ENCODE results near the gene PPP1R3D.
"Not testable (repeated sequence)": the region's sequence is repeated elsewhere in the genome, so short reads cannot be mapped to it uniquely, and the experiment has no call there.

The PPP1R3D gene, protein sequence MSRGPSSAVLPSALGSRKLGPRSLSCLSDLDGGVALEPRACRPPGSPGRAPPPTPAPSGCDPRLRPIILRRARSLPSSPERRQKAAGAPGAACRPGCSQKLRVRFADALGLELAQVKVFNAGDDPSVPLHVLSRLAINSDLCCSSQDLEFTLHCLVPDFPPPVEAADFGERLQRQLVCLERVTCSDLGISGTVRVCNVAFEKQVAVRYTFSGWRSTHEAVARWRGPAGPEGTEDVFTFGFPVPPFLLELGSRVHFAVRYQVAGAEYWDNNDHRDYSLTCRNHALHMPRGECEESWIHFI

DNA sequence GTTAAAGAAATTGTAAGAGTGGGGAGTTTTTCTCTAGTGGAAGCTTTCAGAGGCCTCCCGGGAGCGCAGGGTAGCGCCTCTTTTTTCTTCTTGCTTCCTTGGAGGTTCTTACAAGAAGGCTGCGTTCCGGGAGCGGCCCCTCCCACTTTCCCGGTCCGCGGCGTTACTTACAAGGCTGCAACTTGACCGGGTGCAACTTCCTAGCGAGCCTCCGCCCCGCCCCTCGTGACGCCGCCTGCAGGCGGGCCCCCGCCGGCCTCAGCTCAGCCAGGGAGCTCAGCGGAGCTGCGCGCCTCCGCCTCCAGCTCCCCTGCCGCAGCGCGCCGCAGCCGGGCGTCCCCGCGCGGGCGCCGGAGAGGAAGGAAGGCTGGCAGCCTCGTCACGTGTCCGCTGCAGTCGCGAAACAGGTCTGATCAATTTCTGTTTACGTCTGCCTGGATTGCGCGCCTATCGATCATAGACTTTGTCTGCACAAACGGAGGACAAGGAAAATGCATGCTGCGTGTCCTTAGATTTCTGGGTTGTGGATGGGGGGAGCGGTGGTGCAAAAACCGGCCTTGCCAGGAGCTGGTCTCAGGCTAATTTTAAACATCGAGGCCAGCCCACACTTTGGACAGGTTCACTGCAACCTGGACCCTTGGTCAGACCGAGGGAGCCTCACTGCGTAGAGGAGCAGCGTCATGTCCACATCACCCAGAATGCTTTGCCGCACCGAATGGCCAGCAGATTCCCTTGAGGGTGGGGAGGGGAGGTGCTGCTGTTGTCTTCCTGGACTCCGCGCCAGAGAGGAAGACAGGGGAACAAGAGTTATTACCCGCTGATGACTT, at the start of gene PPP1R3D, which contains the start of gene FAM217B:
Gene PPP1R3D (minus strand): TSS at position 177 of the 827 bp plus-strand sequence. CDS start 374 bp downstream, outside the sequence.
Gene FAM217B (plus strand): TSS at position 261 of the 827 bp plus-strand sequence. CDS start 3,555 bp downstream, outside the sequence.
- DNase-seq: peak; percentile 66 to 81 (median 75)

DNA sequence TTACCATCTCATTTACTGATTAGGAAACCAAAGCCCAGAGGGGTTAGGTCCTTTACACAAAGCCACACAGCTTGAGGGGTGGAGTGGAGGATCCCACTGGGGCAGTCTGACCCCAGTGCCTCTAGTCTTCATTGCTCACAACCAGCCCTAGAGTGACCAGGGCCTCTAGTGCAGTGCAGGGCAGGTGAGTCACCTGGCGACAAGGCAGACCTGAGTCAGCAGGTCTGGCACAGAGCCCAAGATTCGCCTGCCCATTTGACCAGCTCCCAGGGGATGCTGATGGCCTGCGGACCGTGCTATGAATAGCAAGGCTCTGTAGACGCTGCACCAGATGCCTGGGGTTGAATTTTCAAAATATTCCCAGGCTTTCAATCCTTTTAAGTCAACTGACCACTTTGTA, 48.0 kb upstream of the PPP1R3D start:
- no peak for DNase-seq

DNA sequence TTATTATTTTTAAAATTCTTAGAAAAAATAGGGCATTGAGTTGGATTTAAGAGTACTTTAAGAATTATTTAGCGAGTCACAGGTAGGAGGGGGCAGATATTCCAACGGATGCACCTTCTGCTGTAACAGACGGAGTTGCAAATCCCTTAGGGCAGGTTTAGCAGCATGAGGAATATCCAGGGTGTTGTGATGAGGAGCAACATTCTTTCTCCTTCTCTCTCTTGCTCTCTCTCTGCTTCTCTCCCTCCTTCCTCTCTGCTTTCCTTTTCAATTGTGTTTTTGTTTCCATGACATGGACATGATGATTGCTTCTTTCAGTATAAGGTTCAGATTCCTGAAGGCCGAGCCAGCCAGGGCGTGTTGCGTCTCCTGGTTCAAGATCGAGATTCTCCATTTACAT, 47.0 kb upstream of the PPP1R3D start:
- no peak for DNase-seq

DNA sequence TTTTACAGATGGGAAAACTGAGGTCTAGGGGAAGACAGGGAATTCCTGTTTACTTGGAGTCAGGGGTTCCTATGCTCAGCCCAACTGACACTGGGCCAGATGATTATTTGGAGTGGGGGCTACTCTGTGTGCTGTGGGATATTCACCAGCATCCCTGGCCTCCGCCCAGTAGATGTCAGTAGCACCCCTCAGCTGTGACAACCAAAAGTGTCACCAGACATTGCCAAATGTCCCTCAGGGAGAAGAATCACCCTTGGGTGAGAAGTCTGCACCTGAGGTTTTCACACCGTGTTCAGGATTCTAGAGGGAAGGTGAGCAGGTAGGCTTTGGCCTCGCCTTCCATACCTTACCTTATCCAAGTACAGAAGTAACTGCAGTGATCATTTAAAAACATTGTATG, 45.8 kb upstream of the PPP1R3D start:
- DNase-seq: no peak

DNA sequence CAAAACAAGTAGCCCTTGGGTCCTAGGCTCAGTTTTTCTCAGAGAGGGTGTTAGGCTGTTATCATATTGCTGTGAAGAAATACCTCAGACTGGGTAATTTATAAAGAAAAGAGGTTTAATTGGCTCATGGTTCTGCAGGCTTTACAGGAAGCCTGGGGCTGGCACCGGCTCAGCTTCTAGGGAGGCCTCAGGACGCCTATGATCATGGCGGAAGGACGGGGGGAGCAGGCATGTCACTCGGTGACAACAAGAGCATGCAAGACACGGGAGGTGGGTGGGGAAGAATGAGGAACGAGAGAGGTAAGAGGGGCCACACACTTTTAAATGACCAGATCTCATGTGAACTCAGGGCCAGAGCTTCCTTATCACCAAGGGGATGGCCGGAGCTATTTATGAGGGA, 45.1 kb upstream of the PPP1R3D start:
- DNase-seq: no peak

DNA sequence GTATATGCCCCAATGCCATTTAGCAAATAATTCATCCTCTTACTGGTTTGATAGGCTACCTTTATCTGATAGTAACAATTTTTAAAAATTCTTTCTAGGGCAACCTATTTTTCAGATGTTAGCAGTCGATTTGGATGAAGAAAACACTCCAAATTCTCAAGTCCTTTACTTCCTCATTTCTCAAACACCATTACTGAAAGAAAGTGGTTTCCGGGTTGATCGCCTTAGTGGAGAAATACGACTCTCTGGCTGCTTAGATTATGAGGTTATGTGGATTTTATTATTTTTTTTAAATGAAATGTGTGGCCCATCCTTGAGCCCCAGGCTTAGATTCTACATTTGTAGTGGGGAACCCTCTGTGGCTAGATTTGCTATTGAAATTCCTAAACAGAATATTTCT, 44.4 kb upstream of the PPP1R3D start:
- no peak for DNase-seq

DNA sequence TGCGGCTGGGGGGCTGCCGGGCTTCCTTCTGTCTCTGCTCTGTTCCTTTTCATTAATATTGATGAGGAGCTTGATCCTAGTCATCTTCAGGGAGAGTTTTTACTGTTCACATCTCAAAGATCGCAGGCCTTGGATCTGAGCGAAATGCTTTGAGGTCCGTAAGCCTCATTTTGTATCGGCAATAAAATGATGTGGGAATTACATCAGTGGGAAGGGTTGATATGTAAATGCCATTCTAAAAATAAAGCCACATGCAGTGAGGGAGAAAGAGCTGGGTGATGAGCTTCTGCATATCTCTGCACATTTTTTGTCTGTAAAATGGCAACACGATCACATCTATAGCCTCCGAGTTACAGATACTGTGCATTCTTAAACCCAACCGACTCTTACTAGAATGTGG, 43.0 kb upstream of the PPP1R3D start:
- no peak for DNase-seq

DNA sequence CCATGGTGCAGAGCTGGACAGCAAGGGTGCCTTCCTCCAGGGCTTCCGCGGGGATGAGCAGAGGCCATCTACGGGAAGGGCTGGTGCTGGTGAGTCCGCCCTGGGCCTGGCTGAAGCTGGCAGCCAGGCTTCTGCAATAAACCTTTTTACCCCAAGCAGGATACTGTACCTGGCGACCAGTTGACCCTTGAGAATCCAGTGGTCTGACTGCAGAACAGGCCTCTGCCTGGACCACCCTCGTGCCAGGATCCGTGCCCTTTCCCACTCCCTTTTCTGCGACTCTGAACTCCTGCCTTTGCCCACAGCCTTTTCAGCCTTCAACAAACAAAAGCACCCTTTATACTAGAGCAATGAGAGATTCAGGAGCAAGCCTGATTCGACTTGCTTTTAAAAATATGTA, 37.0 kb upstream of the PPP1R3D start:
- DNase-seq: no peak

DNA sequence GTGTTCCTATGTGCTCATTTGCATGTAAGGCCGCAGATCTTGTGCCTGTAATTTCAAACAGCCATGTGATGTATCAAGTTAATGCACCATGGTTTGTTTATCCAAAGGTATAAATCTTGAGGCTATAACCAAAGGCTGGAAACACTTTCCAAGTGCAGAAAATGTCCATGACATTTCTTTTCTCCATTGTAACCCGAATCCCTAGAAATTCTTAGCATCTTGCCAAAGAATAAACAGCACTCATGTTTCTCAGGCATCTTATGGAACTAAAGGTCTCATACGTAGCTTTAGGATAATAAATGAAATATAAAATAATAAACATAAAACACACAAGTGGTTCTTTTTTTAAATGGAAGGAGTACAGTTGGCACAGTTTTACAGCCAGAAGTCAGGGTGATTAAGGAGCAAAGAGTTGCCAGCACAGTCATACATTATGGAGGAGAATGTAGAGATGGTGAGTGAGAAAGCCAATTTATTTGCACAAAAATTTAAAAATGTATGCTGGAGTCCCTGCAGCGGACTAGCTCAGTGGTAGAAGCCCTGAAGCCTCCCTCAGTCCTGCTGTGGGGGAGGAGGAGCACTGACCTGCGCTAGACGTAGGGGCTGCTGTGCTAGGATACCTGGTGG, 36.2 kb upstream of the PPP1R3D start:
- no peak for DNase-seq

DNA sequence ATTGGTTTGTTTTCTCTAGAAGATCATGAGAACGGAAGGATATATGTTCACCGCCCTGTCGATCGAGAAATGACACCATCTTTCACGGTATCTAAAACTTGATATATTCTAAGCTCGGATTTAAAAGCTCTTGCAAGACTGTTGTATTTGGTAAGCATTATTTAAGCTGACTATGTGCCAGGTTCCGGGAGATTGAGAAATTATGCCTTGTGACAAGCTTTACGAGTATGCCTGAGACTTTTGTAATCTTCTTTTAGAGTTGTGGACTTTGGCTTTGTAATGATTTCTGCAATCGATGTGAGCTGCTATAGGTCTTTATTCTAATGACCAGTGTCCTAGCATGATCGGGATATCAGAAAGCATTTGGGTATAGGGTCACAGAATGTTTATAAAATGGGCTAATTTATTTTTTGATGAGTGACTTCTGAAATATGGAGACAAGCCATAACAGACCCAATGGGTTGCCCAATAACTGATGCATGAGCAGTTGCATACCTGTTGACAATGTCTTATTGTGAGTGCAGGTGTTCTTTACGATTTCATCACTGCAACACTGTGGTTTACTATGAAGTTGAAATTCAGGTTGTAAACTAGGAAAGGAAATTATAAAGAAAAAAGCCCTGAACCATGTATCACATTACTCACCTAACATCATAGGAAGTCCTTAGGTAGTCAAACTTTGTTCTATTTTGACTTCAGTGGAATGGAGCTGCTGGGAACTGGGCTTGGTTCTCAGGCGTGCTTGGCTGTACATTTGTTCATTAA, 32.1 kb upstream of the PPP1R3D start:
- no peak for DNase-seq

DNA sequence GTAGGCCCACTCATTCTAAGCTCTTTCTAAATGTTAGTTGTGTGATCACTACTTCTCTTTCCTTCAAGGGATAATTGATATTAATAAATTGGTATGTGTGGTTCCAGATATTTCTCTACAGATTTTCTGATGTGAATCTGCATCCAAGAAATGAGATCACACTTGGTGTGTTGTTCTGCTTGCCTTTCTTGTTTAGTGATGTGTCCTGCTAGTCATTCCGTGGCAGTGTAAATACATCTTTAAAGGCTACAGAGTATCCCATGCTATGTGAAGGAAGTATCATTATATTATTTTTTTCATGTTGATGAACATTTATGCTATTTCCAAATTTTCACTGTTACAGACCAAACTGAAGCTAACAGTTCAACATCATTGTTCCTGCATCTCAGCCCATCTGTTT, 31.3 kb upstream of the PPP1R3D start:
- no peak for DNase-seq

DNA sequence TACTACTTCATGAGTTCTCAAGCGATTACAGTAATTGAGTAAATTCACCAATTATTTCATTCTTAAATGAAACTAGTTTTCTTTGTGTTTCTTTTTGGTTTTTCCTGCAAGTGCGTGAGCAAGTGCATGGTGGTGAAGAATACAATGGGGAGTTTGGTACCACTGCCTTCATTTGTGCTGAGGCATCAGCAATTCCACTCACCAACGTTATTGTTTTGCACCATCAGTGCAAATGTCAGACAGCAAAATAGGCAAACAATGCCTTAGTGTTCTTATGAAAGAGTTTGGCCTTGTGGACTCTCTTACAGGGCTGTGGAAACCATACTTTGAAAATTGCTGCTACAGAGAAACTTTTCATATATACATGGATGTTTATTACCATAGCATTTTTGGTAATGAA, 26.3 kb upstream of the PPP1R3D start:
- DNase-seq: no peak

DNA sequence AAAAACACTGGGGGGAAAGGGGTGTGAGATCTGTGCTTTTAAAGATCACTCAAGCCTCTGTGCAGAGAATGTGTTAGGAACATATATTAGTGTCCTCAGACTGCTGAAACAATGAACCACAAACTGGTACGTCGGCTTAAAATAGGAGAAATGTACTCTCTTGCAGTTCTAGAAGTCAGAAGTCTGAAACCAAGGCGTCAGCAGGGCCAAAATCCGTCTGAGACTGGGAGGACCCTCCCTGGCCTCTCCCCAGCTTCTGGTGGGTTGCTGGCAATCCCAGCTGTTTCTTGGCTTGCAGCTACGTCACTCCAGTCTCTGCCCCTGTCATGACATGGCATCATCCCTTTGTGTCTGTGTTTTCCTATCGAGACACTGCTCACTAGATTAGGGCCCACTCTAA, 22.1 kb upstream of the PPP1R3D start:
- DNase-seq: no peak

DNA sequence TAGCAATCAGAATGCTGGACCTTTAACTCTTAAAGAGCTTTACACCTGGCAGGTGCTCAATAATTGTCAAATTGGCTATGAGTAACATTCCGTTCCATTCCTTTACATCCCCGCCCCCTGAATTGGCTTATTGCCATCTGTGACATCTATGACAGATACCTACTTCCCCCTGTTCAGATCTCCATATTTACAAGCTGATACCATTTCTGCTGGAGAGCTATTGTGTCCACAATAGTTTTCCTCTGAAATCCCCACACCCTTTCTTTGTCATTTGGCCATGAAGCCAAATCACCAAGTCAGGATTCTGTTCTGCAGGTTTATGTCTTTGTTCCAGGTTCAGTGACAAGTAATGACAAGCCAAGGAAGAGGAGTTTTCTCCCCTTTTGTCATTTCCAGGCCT, 21.3 kb upstream of the PPP1R3D start:
- DNase-seq: no peak

DNA sequence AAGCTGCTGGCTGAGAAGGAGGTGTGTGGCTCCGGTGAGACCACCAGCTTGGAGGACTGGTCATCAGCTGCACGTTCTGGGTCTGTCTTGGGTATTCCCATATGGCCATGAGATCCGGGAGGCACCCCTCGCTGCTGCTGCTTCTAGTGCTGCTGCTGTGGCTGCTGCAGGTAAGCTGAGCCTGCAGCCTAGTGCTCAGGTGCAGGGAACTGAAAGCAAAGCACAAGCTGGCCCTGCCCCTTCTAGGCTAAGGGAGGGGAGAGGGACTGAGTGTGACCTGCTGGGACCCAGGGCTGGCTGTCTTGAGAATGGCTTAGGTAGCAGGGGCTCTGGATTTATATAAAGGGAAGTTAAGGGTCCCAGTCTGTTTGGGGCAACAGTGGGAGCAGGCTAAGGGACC, 18.5 kb upstream of the PPP1R3D start:
- no peak for DNase-seq

DNA sequence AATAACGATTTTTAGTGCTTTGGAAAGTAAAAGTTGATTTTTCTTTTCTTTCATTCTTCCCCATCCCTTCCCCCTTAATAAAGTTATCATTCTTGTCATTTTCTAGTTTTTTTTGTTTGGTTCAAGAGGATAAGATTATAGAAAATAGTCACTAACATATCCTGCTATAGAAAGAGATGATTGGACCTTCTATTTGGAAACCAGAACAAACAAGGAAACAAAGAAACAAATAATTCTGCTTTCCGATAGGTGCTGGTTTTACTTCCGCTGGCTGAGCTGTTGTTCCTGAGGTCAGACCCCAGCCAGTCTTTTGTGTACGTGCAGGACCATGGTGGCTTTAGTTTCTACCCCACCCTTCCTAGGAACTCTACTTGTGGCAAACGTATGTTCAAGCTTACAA, 18.0 kb upstream of the PPP1R3D start, which contains the start of gene CDH26:
Gene CDH26 (plus strand): TSS at position 301 of the 400 bp plus-strand sequence. CDS start 304 bp downstream, outside the sequence.
- no peak for DNase-seq

DNA sequence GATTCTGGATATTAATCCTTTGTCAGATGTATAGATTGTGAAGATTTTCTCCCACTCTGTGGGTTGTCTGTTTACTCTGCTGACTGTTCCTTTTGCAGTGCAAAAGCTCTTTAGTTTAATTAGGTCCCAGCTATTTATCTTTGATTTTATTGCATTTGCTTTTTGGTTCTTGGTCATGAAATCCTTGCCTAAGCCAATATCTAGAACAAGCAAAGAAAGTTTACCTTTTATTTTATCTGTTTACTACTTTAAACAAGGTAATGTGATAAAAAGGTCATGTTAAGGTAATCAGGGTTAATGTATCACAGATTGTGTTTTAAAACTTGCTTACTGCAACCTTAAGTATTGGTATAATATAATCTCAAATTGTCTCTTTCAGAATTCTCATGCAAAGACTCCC, 17.5 kb upstream of the PPP1R3D start:
- DNase-seq: not testable (repeated sequence)

DNA sequence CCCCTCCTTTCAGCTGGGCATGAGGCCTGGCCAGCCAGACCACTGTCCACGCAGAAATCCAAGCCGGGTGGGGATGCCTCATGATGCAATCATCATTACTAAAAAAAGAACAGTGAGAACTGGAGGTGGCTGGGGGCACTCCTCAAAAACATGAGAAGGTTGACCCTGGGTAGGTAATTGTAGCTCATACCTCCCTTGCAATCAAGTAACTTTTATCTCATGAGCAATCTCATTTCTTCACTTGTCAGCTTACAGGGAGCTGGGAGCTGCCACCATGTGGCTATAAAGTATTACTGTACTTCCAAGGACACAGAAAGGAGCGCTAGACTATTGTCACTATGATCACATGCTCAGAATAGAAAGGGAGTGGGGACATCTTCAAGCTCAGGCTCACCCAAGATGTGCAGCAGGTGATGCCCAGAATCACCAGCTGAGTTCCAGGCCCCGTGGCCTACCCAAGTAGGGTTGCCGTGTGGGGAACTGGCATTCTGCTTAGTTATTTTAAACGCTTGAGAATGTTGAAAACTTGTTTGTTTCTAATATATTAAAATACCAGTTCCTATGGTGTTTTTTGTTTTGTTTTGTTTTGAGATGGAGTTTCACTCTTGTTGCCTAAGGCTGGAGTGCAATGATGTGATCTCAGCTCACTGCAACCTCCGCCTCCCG, 15.2 kb upstream of the PPP1R3D start:
- no peak for DNase-seq

DNA sequence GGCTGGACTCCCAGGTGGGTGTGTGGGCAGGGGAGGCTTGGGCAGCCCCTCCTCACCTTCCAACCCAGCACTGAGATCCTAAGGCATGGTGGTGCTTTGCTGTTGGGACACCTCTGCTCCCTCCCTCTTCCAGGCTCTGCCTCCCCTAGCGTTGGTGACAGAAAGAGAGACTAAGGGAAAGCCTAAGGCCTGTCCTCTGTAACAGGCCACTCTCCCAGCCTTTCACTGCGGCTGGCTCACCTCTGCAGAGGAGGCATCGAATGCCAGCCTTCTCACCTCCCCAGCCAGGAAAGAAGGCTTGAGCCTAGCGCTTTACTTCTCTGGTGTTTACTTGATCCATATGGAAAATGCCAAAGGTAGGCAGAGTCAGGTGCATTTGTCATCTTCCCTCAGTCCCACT, 14.6 kb upstream of the PPP1R3D start:
- DNase-seq: no peak

DNA sequence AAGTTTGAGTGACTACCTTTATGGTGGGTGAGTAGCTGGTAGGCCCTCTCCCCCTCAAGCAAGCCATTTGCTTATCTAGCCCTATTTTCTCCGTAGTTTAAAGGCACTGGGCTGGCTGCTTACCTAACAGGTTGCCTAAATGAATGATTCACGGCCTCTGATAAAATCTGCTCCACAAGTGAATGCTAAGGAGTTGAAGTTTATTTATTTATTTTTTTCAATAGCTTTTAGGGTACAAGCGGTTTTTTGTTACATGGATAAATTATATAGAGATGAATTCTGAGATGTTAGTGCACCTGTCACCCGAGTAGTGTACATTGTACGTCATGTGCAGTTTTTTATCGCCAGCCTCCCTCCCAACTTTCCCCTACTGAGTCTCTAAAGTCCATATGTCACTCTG, 9.8 kb upstream of the PPP1R3D start:
- no peak for DNase-seq

DNA sequence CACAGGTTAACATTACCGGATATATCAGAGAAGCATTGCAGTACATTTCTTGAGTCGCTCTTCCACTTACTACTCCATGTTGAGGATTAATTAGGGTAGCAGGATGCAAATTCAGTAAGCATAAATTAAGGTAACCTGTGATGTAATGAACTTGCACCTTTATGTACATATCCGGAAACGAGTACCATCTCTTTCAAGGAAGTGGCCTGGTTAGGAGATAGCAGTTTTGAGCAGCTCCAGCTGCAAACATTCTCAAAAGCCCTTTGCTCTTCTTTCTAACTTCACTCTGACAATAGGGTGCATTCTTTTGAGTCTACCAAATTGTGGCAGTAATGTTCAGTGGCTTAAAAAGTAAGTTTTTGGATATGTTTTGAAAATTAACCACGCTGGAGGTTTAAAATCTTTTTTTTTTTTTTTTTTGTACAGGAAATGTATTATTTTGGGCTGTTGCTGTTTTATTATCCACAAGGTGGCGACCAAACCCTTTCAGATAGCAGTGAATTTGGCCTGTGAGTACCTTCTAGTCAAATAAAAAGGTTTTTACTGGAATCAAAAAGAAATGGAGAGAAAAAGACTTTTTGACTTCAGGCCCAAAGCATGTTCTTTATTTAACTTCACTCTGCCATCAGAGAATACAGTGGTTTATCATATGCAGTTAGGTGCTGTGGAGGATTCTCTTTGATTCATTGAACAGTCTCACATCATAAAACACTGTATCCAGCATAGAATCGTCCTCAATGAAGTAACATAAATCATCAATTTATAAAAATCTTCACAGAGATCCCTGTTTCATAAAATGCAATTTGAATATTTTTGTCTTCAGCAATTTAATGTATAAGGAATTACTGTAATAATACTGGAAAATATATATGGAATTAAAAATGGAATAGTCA, 9.0 kb upstream of the PPP1R3D start:
- no peak for DNase-seq
